IMR-90 (cell line): ENCODE data around the gene NEUROD2. TPM values are rescaled to one million over a fixed set of nuclear protein-coding genes. Genes with fewer than 3 reads are reported as not detected.

Source experiments
- ATAC-seq: fragments of 200-7000 bp; cut with Tn5 transposase; 2 replicates; pipeline ENCODE4 v1.9.1; 2020; ENCODE audit warnings: low read depth, mild to moderate bottlenecking, moderate library complexity
- BruUV-seq: library from RNA; stranded (reverse); fragments of 400-500 nt; replicated peaks from 2 replicates; lab custom pipeline; 2021; lab: Mats Ljungman, UMichigan
- CTCF ChIA-PET: fragments of 300-600 bp; formaldehyde crosslinking; extraction: SDS; loops from one replicate; lab custom pipeline; 2021; ENCODE audit warnings: antibody characterized with exemption; lab: Yijun Ruan, JAX
- POLR2A ChIA-PET: fragments of 300-600 bp; sonication (Branson Sonifier 250); formaldehyde crosslinking; loops from one replicate; lab custom pipeline; 2022; ENCODE audit warnings: antibody characterized with exemption; ENCODE audit not compliant: unreplicated experiment; lab: Charles Lee
- DNase-seq: peaks from one replicate; pipeline ENCODE4 v3.0.0; 2013
- H2AFZ ChIP-seq: replicated peaks from 2 replicates; pipeline ENCODE3; 2013; ENCODE audit warnings: low read length, mild to moderate bottlenecking; ENCODE audit not compliant: poor library complexity
- H2AK5ac ChIP-seq: 2 replicates; pipeline ENCODE4 v1.6.1; 2013; ENCODE audit warnings: low read depth, low read length, inconsistent platforms
- H2AK9ac ChIP-seq: replicated peaks from 2 replicates; pipeline ENCODE3; 2013; ENCODE audit warnings: mild to moderate bottlenecking, low read depth, low read length, moderate library complexity; ENCODE audit not compliant: poor library complexity
- H2BK120ac ChIP-seq: 2 replicates; pipeline ENCODE4 v1.6.1; 2013; ENCODE audit warnings: low read depth, low read length, inconsistent platforms
- H2BK15ac ChIP-seq: 3 replicates; pipeline ENCODE4 v1.6.1; 2013; ENCODE audit warnings: low read depth, low read length, inconsistent platforms
- H2BK20ac ChIP-seq: 2 replicates; pipeline ENCODE4 v1.6.1; 2013; ENCODE audit warnings: low read depth, mild to moderate bottlenecking, inconsistent platforms, low read length, moderate library complexity
- H2BK5ac ChIP-seq: 2 replicates; pipeline ENCODE4 v1.6.1; 2013; ENCODE audit warnings: mild to moderate bottlenecking, low read depth, low read length, inconsistent platforms; ENCODE audit not compliant: poor library complexity, severe bottlenecking
- H3K14ac ChIP-seq: replicated peaks from 2 replicates; pipeline ENCODE4 v1.6.1; 2013; ENCODE audit warnings: low read depth, low read length, inconsistent platforms
- H3K18ac ChIP-seq: 2 replicates; pipeline ENCODE4 v1.6.1; 2013; ENCODE audit warnings: low read depth, low read length, control low read depth
- H3K23ac ChIP-seq: 2 replicates; pipeline ENCODE4 v1.6.1; 2013; ENCODE audit warnings: low read depth, low read length, inconsistent platforms
- H3K27ac ChIP-seq: 2 replicates; pipeline ENCODE4 v1.5.1; 2013; ENCODE audit warnings: mild to moderate bottlenecking, control low read depth, low read length; ENCODE audit not compliant: insufficient read depth
- H3K27me3 ChIP-seq: 2 replicates; pipeline ENCODE4 v1.6.1; 2013; ENCODE audit warnings: low read length; ENCODE audit not compliant: control insufficient read depth, insufficient read depth
- H3K36me3 ChIP-seq: 2 replicates; pipeline ENCODE4 v1.6.1; 2013; ENCODE audit warnings: low read length, mixed read lengths; ENCODE audit not compliant: control insufficient read depth, insufficient read depth
- H3K4ac ChIP-seq: 2 replicates; pipeline ENCODE4 v1.6.1; 2013; ENCODE audit warnings: low read depth, low read length, inconsistent platforms
- H3K4me1 ChIP-seq: 2 replicates; pipeline ENCODE4 v1.6.1; 2013; ENCODE audit warnings: low read length, mixed read lengths; ENCODE audit not compliant: control insufficient read depth, insufficient read depth
- H3K4me2 ChIP-seq: 2 replicates; pipeline ENCODE4 v1.6.1; 2013; ENCODE audit warnings: low read depth, mild to moderate bottlenecking, control low read depth, low read length, moderate library complexity
- H3K4me3 ChIP-seq: 2 replicates; pipeline ENCODE4 v1.5.1; 2013; ENCODE audit warnings: low read depth, mild to moderate bottlenecking, control low read depth, low read length, moderate library complexity; ENCODE audit not compliant: insufficient read depth
- H3K56ac ChIP-seq: 2 replicates; pipeline ENCODE4 v1.6.1; 2013; ENCODE audit warnings: low read length, inconsistent platforms; ENCODE audit not compliant: insufficient read depth; ENCODE audit errors: extremely low read depth
- H3K79me1 ChIP-seq, 2 experiments: 2 replicates each; pipeline ENCODE4 v1.6.1; 2013; ENCODE audit warnings: low read length in 2 of 2, inconsistent platforms in 1 of 2, low read depth in 1 of 2
- H3K9ac ChIP-seq: 2 replicates; pipeline ENCODE4 v1.6.1; 2013; ENCODE audit warnings: low read depth, low read length, control low read depth
- H3K9me1 ChIP-seq: 2 replicates; pipeline ENCODE4 v1.6.1; 2013; ENCODE audit warnings: low read length, inconsistent platforms; ENCODE audit not compliant: insufficient read depth
- H3K9me3 ChIP-seq: 2 replicates; pipeline ENCODE4 v1.6.1; 2013; ENCODE audit warnings: low read length; ENCODE audit not compliant: control insufficient read depth, insufficient read depth
- H4K20me1 ChIP-seq: 2 replicates; pipeline ENCODE4 v1.6.1; 2013; ENCODE audit warnings: low read length, inconsistent platforms; ENCODE audit not compliant: insufficient read depth
- H4K5ac ChIP-seq: 2 replicates; pipeline ENCODE4 v1.6.1; 2013; ENCODE audit warnings: mild to moderate bottlenecking, low read depth, low read length, control low read depth
- H4K8ac ChIP-seq, 2 experiments: 2 replicates each; pipeline ENCODE4 v1.6.1; 2013; ENCODE audit warnings: low read depth in 2 of 2, low read length in 2 of 2, control low read depth in 1 of 2, inconsistent platforms in 1 of 2
- H4K91ac ChIP-seq: 2 replicates; pipeline ENCODE4 v1.6.1; 2013; ENCODE audit warnings: low read depth, low read length, inconsistent platforms; ENCODE audit not compliant: insufficient read depth
- CTCF ChIP-seq: conservative IDR thresholded peaks from 2 replicates; pipeline ENCODE4 v1.5.1; 2012; ENCODE audit warnings: mild to moderate bottlenecking, low read depth, low read length, improper control_type of control experiment
- POLR2A ChIP-seq: IDR thresholded peaks from 2 replicates; pipeline ENCODE4 v1.6.1; 2012; ENCODE audit warnings: mild to moderate bottlenecking, low read depth, low read length
- RAD21 ChIP-seq: IDR thresholded peaks from 2 replicates; pipeline ENCODE4 v1.6.1; 2012; ENCODE audit warnings: low read length, improper control_type of control experiment
- SMC3 ChIP-seq: fragments of 150-350 bp; IDR thresholded peaks from 2 replicates; pipeline ENCODE4 v1.6.1; 2016; ENCODE audit warnings: low read depth, mild to moderate bottlenecking, antibody characterized with exemption, low read length, moderate library complexity
- WGBS, 2 experiments: methylation state at CpG; one replicate each; pipeline versions ENCODE4 v1.1.5 to v1.1.7; 2013; ENCODE audit warnings: missing lambda C conversion rate in 2 of 2; ENCODE audit not compliant: insufficient read length in 1 of 2; ENCODE audit errors: extremely low coverage in 2 of 2; 5-methylcytosine and 5-hydroxymethylcytosine counted together
- dilution Hi-C: fragments of 300-500 bp; cut with HindIII; formaldehyde crosslinking; loops from one replicate; pipeline ENCODE4 v1.14.3; 2018; ENCODE audit warnings: low sequenced_read_pairs; ENCODE audit not compliant: unreplicated experiment
- in situ Hi-C: fragments of 300-500 bp; cut with MboI; formaldehyde crosslinking; loops from 3 replicates; pipeline ENCODE4 v1.14.3; 2019; ENCODE audit warnings: low sequenced_read_pairs, inconsistent platforms, mixed read lengths
- intact Hi-C: fragments of 100-400 bp; cut with micrococcal nuclease; formaldehyde crosslinking; loops from 2 replicates; pipeline ENCODE4 v1.10.0; 2022
- polyA plus RNA-seq, 3 experiments: library from polyadenylated mRNA; depleted of rRNA; stranded (reverse); fragments of >200 nt; gene quantifications; 2 replicates each; pipeline ENCODE4 v1.2.3, GENCODE V29; 2012; ENCODE audit warnings: low replicate concordance in 1 of 3
- total RNA-seq: library from RNA; depleted of rRNA; stranded (reverse); fragments of >200 nt; gene quantifications from 2 replicates; pipeline ENCODE4 v1.2.3, GENCODE V29; 2012

The NEUROD2 gene
- total and polyA plus RNA-seq, 2 of the 4 experiments (the other 2 are of a cell fraction) = not detected

- H4K5ac ChIP-seq = no peak overlapping the region
- H3K27me3 ChIP-seq = peaks cover 31% of the 10 kb centered on the region
- ChIA-PET POLR2A (no interaction called here), CTCF (interaction anchor here (1.1 to 2.5 kb wide), 4 partner anchors 11 to 34 kb away, joined by 3 to 9 read pairs (median 6); partner anchors contain the start of gene PNMT)
- 0 out of 2 replicates have a peak overlapping the region, but pooled peaks have one; percentile 57 for H2AK5ac ChIP-seq
- no TSS peak for BruUV-seq
- TF ChIP-seq CTCF (peak; percentile 73), SMC3 (peak; percentile 54; the same call in 1 of the 2 replicates), RAD21 (peak; percentile 36), POLR2A (no peak)
- no peak overlapping the region for H3K4me2 ChIP-seq
- no peak overlapping the region for H3K27ac ChIP-seq
- no peak overlapping the region for H2BK5ac ChIP-seq
- H3K14ac ChIP-seq = no peak overlapping the region
- no peaks in the 10 kb centered on the region for H3K36me3 ChIP-seq
- H3K18ac ChIP-seq = no peak overlapping the region
- no peak overlapping the region for H2AK9ac ChIP-seq
- H3K4ac ChIP-seq = no peak overlapping the region
- no peak overlapping the region for H3K9ac ChIP-seq
- H3K4me3 ChIP-seq = no peak overlapping the region
- no peak overlapping the region for H3K56ac ChIP-seq
- H4K8ac ChIP-seq = no peak overlapping the region; a peak in 1 of 4 replicates
- intact Hi-C loops = no loop called here
- no peak overlapping the region for H2BK20ac ChIP-seq
- peaks cover 15% of the 10 kb centered on the region for H3K4me1 ChIP-seq
- no peak overlapping the region for H2BK120ac ChIP-seq
- ATAC-seq (peak; percentile 28; the same call in 1 of the 2 replicates), DNase-seq (peak; percentile 44)
- peaks cover 15 to 32% of the 10 kb centered on the region in 2 experiments for H3K79me1 ChIP-seq
- dilution Hi-C loops = no loop called here
- no CpG with 5 or more reads among the region's 2 CpGs for WGBS, 2 experiments
- H3K9me1 ChIP-seq = peaks cover 18% of the 10 kb centered on the region
- no peak overlapping the region for H2AFZ ChIP-seq
- H4K91ac ChIP-seq = no peak overlapping the region
- no peak overlapping the region for H2BK15ac ChIP-seq
- in situ Hi-C loops = no loop called here
- H3K23ac ChIP-seq = no peak overlapping the region
- peaks cover 1% of the 10 kb centered on the region; the same call in 1 of the 2 replicates for H4K20me1 ChIP-seq
- no peaks in the 10 kb centered on the region for H3K9me3 ChIP-seq
Observed at GRCh38 chr17:39634384-39634871, 26.7 kb upstream of the NEUROD2 start.
